HK-2 (cell line): ENCODE results near the gene HPSE2.
"Not testable (repeated sequence)": the region's sequence is repeated elsewhere in the genome, so short reads cannot be mapped to it uniquely, and the experiment has no call there.

Source experiments
- DNase-seq: peaks from one replicate; pipeline ENCODE4 v3.0.0-alpha.2; 2018; ENCODE audit not compliant: unreplicated experiment

HPSE2 gene

DNA sequence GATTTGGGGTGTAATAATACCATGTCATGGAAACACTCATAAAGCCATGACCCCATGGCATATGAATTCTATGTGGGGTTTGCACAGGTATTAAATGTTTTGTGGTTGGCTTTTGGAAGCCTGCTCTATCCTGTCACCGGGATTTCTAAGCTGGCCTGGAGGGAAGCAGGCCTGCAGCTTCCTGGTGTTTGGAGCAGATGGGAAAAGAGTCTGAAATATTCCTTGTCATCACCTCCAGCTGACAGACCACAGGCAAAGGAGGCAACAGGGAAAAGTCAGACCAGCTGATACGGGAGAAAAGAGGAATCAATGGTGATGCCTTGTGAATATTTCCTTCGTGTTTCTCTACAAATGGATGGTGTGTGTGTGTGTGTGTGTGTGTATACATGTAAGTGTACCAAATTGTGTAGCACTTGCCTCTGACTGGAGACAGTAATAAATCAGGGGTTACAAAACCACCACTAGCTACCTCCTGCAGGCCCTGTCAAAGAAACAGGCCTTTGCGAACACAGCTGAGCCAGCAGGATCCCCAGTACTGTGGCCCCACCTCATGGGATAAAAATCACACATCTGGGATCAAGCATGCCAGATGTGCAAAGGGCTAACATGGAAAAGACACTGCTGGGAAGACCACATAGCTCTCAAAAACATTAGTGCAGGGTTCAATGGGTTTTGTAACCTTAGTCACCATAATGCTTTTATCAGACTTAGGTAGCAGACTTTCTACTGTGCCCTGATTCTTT lies 668.1 kb downstream of the HPSE2 start:
- no peak for DNase-seq

DNA sequence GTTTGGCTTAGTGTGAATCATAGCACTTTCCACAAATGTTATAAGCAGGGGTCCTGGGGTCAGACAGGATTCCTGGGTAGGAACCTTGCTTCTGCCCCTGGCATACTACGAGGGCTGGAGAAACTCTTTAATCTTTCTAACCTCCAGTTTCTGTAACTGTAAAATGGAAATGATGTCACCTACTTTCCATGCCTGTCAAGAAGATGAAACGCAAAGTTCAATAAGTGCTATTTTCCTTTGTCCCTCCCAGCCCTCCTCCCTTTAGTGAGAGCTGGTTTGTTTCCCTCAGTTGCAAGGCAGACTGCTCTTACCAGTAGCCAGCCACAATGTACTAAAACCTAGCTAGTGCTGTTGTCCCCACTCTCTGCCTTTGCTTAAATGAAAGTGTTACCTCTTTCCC lies 671.8 kb downstream of the HPSE2 start:
- DNase-seq, result no peak

DNA sequence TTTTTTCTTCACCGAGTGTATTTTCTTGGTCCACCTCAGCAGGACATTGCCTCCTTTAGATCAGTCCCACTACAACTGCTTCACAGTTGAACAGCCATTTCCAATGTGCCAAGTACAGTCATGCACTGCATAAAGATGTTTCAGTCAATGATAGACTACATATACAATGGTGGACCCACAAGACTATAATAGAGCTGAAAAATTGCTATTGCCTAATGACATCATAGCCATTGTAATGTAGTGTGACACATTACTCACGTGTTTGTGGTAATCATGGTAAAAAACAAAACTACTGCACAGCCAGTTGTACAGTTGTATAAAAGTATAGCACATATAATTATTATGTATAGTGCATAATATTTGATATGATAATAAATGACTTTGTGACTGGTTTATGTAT lies 675.1 kb downstream of the HPSE2 start:
- DNase-seq, result no peak

DNA sequence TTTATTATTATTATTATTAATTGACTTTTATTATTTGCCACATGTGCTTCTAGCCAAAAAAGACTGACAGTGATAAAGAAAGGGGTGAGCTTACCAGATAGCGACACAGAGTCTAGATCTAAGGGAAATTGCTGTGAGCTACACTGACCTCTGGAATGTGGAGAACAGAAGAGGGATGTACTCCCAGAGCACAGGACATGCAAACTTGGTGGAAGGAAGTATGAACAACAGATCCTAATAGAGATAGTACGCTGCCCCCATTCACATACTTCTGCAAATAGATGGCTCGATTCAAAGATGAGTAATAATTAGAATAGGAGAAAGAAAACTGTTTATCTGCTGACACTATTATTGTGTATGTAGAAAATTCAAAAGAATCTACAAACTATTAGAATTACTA lies 679.6 kb downstream of the HPSE2 start:
- no peak for DNase-seq

DNA sequence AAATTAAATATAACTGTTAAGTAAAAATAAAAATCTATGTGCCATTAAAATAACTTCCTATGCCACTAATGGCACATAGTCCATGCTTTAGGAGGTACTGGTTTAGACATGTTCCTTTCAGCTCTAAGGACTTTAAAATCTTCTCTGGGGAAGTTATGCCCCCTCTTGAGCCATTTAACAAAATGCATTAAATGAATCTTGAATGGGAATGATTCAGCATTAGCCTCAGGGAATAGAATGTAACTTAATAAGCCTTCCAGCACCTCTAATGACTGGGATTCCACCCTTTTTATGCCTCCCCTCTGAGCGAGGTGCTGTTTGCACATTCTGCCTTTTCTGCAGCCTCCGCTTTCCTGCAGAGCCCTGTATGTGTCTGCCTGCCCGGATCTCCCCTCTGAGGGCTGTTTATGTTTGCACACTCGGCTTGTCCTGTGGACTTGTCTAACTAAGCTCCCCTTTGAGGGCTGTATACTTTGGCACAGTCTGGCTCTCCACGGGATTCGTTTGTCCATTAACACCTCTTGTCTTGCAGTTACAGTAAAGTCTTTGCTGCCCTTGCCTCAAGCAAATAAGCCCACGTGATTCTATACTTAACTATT lies 680.5 kb downstream of the HPSE2 start:
- DNase-seq, result no peak

GRCh38 chr10:98541561-98541960 lies 694.1 kb downstream of the HPSE2 start:
- DNase-seq, result not testable (repeated sequence)

DNA sequence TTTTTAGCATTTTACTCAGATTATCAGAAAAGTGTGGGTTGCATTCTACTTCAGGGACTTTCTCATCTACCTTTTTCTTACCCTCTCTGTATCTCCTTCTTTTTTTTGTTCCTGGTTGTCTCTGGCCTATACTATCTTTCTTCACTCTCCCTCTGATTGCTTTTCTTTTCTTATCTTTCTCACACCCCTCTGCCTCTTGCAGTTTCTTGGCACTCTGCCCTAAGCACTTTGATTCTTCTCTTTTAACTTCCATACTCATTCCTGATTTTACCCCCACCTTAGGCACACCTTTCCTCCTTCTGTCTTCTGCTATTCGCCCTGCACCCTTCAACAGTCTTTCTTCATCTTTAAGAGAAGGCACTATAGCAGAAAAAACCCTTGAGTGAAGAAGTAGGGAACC lies 696.1 kb downstream of the HPSE2 start:
- no peak for DNase-seq

GRCh38 chr10:98538472-98538871 lies 697.2 kb downstream of the HPSE2 start:
- DNase-seq, result no peak

DNA sequence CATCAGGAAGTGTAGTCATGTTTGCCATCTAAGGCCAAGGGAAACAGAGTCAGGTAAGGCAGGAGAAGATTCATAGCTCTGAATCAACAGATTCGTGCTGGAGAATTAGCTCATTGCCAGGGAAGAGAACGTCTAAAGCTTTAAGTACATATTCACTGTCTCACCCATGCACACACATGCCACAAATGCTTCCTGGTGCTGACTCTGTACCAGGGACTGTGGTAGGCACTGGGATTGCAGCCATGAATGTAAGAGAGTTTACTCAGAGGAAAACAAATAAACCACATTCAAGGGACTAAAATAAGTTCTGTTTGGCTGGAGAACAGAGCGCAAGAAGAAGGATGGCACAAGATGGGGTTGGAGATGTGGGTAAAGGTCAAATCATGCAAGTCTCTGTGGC lies 699.1 kb downstream of the HPSE2 start:
- no peak for DNase-seq

DNA sequence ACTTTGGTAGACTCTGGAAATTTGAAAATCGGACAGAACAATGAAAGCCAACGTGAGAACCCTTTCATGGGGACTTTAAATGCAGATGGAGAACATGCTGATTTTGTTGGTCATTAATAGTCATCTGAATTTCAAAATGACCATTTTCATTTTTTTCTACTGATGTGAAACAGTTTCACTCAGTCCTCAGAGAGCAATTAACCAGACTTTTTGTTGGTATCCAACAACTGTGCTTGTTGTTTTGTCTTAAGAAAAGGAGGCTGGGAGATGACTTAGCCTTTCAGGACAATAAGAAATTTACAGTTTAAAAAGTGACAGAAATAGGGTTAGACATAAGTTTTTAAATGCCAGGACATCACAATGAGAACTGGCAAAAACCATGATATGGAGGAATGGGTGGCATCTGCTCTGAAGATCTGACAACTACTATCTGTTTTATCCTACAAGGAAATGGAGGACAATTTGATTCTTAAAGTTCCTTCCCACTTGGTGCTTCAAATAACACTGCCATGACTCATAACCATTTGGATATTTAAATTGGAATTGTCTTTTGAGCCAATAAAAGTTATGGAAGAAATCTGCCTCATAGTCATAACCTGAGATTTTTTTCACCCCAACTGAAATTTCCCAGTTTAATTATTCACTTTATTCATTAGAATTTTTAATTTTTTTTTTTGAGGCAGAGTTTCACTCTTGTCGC lies 701.8 kb downstream of the HPSE2 start:
- no peak for DNase-seq

DNA sequence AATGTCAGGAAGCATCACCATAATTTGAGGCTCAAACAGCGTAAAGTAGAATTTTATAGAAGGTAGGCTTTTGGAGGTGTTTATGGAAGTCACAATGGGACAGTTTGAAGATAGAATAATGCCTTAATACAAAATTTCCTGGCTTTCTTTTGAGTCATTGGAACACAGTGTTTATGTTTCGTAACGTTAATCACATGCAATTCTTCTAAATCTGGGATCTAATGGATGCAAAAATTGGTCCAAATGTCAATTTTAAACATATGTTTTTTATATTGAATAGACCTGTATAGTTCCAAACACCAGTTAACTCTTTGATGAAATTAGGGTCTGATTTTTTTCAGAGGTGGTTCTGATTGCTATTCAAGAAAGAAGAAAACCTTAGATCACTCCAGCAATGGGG lies 702.4 kb downstream of the HPSE2 start:
- no peak for DNase-seq

DNA sequence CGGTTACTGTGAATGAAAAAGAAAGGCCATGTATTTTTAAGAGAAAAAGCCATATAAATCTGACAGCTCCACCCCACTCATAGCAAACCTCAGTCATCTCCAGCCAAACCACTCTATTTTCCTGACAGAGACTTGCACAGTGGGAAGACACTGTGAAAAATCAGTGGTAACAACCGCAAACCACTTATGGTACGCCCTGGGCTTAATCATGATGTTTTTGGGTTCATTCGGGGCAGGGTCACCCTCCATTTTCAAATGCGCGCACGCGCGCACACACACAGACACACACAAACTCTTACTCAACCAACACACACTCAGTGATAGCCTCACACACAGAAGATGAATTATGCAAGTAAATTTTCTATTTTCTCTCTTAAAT lies 706.9 kb downstream of the HPSE2 start:
- DNase-seq, result no peak

- DNase-seq, result no peak
Observed at GRCh38 chr10:98528166-98528804, 707.4 kb downstream of the HPSE2 start.

- no peak for DNase-seq
Observed at GRCh38 chr10:98525969-98526368, 709.7 kb downstream of the HPSE2 start.

GRCh38 chr10:98524124-98524523 lies 711.5 kb downstream of the HPSE2 start:
- DNase-seq, result no peak

GRCh38 chr10:98519841-98520240 lies 715.8 kb downstream of the HPSE2 start:
- no peak for DNase-seq

DNA sequence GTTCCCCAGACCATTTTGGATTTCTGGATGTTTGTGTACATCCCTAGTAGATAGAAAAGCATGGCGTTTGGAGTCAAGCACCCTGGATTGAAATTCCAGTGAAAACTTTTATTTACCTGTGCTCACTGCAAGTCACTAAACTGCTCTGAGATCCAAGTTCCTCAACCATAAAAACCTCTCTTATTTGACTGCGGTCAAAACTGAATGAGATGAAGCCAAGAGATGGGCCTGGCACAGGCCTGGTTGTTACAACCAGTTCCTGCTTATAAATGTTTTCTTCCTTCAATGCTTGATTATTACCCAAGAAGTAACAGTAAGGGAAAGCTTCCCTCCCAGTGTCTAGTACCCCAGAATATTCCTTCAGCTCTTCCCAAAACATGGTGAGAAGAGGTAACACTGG lies 718.0 kb downstream of the HPSE2 start:
- no peak for DNase-seq

DNA sequence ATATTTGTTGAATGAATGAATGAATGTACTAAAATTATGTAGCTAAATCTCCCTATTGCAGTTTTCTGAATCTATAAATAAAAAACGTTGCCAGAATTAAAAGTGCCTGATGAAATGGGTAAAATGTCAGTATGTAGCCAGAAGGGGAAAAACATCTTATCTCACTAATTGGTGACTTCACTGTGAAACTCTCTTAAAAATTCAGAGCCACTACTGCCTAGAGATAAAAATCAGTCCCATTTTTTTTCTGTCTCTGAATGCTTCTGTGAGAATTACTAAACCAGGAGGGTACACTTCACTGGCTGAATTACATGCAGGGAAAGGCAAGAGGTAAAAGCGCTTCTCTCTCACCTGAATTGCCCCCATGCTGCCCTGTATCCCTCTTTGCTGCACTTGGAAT lies 719.3 kb downstream of the HPSE2 start:
- no peak for DNase-seq

DNA sequence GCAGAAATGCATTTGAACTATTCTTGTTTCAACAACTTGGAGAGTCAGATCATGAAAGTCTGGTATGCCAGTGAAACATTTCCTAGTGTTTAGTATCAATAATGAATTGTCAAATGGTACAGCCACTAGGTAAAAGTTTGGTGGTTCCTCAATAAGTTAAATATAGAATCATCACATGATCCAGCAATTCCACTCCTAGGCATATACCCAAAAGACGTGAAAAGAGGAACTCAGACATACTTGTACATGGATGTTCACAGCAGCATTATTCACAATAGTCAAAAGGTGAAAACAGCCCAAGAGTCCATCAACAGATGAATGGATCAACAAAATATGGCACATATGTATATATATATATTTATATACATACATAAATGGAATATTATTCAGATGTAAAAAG lies 721.9 kb downstream of the HPSE2 start:
- no peak for DNase-seq

- DNase-seq, result no peak
Observed at GRCh38 chr10:98511876-98512275, 723.8 kb downstream of the HPSE2 start.

DNA sequence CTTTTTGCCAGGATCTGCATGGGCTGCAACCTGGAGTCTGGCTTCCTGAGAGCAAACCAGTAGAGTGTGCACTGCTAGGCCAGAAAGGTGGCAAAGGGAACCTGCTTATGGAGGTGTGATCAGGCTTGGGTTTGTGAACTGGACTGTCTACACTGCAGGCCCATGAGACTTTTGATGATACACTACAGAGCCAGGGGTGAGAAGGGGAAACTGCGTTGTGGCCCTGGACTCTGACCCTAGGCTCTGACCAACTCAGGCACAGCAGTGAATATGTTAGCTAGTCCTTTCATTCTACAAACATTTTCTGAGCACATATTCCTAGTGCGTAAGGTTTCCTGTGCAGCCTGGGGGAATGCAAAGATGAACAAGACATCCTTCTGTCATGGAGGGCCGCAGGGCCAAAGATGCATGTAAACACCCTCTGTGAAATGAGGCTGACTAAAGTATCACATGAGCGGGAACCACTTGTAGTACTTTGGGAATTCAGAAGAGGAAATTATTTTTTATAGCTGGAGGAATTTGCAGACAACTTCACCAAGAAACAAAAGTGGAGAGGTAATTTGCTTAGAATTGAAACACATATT lies 725.1 kb downstream of the HPSE2 start:
- no peak for DNase-seq

DNA sequence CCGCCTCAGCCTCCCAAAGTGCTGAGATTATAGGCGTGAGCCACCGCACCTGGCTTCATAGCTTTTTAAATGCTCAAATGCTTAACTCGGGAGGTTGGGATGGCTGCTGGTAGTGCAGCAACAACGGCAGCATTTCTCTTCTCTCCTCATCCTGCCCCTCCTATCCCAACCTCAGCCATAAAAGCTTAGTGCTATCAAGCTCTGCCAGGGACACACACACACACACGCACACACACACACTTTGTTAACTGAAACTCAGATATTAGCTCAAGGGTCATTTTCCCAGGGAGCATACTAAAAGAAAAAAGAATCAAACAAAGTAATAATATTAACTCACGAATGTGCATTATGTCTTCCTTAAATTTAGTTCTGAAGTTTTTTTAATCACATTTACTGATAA lies 725.9 kb downstream of the HPSE2 start:
- DNase-seq, result no peak
